ENCODE results near the gene TNFAIP3.

TNFAIP3 gene

GRCh38 chr6:137862419-137863090 lies 4.5 kb upstream of the TNFAIP3 start:
- intact Hi-C loops (cut with DNase I), result no loop called here
- no peak for DNase-seq

- intact Hi-C loops (cut with DNase I), result no loop called here
- DNase-seq, result no peak
Observed at GRCh38 chr6:137863091-137863797, 3.8 kb upstream of the TNFAIP3 start.

- no peak for DNase-seq
- intact Hi-C loops (cut with DNase I), result loop anchor here (5.0 kb wide), 1 partner anchor 63 kb away; no protein-coding TSS in a partner anchor
Observed at GRCh38 chr6:137864812-137865508, 2.1 kb upstream of the TNFAIP3 start.

DNA sequence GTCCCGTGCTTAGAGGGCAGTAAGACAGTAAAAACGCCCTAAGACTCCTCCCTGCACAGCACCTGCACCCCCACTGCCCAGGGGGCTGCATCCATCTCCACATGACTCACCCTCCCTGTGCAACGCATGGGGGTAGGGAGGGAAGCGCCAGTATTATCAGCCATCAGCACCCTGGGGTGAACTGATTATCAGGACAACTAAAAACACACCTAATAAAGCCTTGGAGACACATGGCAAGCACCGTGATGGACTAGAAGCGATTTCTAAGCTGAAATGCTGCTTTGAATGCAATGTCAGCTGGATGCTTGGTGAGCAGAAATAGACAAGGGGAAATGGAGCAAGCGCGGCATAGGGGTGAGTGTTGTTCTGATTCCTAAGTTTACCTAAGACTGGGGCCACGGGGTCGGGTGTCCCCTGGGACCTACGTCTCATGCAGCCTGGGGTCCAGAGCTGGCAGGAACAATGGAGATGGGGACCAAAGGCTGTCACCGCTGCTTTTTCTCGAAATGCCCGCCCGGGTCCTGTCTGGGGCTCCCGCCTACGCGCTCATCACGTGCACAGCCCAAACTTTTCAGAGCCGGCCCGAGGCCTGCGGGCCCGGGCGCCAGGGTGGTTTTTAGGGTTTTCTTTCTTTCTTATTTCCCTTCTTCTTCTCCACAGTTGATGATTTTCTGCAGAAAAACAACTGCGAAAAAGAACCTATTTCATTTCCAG lies 702 bp upstream of the TNFAIP3 start:
- intact Hi-C loops (cut with DNase I), result loop anchor here (5.0 kb wide), 1 partner anchor 64 kb away; no protein-coding TSS in a partner anchor
- DNase-seq, result peak in 5 of 10 donors; percentile 19 to 87 (median 27)

DNA sequence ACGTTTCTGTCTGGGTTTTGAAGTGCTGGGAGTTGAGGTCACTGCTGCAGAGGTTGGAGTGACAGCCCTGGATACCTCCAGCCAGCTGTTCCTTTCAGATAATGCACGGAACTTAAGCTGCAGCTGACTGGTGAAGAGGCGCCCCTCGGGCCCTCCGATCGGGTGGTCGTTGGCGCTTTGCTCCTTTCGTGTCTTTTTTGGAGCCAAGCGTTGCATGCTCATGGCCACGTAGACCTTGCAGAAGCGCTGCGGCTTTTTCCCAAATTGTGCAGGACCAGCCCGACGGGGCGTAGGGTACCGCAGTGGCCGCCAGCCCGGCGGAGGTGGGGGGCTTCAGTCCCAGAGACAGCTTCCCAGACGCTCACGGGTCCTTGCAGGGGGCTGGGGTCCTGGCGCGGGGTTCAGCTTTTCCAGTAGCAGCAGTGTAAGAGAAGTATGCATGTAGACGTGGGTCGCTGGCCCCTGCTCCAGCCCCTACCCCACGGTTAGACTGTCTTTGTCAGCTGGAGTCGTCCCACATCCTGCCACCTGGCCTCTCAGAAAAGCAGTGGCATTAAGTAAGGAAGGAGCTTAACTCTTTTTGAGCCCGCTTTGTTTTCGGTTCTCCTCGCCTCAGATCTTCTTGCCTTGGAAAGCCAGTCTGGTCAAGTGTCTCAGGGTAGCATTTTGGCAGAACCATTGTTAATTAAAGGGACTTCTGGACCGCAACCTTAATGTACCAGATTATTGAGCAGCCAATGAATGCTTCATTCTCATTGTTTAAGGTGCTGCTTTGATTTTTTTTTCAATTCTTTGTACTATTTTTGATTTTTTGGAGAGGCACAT lies 838 bp downstream of the TNFAIP3 start:
- intact Hi-C loops (cut with DNase I), result loop anchor here (1.0 to 5.0 kb wide), 2 partner anchors 66 to 160 kb away; no protein-coding TSS in a partner anchor
- DNase-seq, result peak in 1 of 10 donors; percentile 79

DNA sequence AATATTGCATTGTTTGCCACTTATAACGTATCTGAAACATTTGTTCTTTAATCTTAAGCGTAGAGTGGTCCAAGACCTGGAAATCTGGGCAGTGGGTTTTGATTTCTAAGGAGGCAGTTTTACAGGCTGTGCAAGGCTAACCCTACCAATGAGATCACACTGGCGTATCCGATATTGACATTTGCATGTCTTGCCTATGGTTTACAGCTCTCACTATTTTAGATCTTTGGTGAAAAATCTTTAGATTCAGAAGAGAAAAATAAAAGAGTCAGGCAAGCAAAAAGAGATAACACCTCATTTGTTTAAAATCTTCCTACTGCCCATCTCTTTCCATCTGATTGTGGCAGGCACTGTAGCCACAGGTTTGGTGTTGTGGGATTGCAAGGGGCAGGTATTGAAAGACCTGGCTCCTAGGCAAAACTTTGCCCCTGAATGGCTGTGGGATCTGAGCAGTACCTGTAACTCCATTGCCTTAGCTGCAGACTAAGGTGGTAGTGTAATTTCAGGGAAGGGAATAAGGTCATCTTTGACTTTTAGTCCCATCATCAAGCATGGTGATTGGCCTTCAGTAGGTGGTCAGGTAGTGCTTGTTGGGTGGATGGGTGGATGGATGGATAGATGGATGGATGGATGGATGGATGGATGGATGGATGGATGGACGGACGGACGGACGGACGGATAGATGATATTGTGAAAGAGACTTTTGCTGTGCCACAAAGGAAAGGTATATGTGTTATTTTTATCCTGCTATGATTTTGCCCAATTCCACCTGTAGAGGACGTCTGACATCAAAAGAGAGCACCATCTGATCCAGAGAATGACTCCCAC lies 1.9 kb downstream of the TNFAIP3 start:
- no peak for DNase-seq
- intact Hi-C loops (cut with DNase I), result loop anchor here (5.0 kb wide), 1 partner anchor 67 kb away; no protein-coding TSS in a partner anchor

DNA sequence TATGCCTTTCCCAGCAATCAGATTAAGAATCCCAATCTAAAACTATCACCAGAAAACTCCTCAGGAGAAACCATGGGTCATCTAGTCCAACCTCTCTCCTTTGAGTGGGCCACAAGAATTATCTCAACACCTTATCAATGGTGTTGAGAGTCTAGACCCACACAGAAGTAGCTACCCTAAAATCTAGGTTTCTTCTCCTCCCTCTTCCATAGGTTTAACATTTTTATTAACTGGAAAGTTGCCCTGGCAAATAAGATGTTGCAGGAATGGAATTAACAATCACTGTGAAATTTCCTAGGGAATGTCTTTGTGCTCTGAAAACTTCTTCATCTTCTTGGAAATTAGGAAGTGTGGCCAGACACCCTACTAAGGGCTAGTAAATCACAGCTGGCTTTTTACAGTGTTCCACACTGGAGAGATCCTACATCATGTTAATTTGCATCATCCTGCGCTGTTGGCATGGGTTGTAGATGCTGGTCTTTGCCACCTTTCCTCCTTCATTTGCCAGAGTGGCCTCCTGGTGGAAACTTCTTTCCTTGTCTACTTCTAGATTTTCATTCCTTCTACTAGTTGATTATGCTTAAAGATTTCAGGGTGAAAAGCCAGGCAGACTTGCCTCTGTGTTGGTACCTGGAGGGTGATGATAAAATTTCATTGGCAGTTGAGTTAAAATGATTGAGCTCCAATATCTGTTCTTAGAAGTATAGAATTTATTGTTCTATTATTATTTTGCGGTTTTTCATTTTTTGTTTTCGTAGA lies 2.7 kb downstream of the TNFAIP3 start:
- intact Hi-C loops (cut with DNase I), result loop anchor here (5.0 kb wide), 1 partner anchor 67 kb away; no protein-coding TSS in a partner anchor
- no peak for DNase-seq

- DNase-seq, result no peak
- intact Hi-C loops (cut with DNase I), result no loop called here
Observed at GRCh38 chr6:137870308-137870644, 3.2 kb downstream of the TNFAIP3 start.

GRCh38 chr6:137870744-137871247 lies 3.7 kb downstream of the TNFAIP3 start:
- no peak for DNase-seq
- intact Hi-C loops (cut with DNase I), result no loop called here

- intact Hi-C loops (cut with DNase I), result no loop called here
- DNase-seq, result no peak
Observed at GRCh38 chr6:137871291-137871690, 4.2 kb downstream of the TNFAIP3 start.

DNA sequence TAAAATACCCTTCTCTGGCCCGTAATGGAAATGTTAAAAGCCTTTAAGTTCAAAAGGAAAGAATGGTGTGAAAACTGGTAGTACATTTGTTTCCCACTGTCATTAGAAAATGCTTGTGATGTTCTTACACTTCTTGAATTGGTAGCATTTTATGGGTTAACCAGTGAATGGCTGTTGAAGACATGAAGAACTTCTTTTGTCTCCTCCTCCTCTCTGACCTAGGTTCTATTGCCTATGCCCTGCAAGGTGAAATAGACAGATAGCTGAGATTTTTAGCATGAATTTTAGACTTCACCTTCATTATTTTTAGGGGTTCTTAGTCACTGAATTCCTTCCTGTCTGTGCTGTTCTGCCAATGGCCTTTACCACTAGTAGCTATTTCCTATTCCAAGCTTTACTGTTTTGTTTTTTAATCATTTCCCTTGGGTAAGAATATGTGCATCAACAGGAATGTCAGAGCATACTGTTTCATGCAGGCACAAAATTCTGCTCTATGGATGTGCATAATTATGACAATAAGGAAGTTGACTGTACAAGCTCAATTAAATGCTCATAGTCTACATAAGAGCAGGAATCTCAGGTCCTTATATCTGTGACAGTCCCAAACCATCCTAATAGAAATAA lies 4.9 kb downstream of the TNFAIP3 start:
- intact Hi-C loops (cut with DNase I), result no loop called here
- DNase-seq, result no peak

DNA sequence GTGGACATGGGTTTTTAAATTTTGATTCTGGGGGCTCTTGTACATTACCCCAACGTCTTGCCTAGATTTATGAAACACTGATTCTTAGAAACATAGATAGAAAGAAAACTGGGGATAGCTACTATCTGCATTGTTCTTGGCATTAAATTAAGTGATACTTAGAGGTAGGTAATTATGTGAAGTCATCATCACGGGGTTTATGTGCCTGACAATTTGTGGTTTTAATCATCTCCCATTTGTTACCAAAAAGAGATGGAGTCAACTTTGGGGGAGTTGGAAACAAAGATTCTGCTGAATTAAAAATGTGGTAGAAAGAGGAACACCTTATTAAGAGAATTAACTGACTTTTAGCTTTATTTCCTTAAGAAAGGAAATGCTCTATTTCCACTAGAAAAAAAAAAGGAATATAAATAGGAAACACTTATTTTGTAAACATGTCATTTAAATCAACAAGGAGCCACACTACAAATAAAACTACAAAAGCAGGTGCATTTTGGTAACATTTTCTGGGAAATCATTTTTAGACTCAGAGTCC lies 5.6 kb downstream of the TNFAIP3 start:
- intact Hi-C loops (cut with DNase I), result no loop called here
- no peak for DNase-seq

DNA sequence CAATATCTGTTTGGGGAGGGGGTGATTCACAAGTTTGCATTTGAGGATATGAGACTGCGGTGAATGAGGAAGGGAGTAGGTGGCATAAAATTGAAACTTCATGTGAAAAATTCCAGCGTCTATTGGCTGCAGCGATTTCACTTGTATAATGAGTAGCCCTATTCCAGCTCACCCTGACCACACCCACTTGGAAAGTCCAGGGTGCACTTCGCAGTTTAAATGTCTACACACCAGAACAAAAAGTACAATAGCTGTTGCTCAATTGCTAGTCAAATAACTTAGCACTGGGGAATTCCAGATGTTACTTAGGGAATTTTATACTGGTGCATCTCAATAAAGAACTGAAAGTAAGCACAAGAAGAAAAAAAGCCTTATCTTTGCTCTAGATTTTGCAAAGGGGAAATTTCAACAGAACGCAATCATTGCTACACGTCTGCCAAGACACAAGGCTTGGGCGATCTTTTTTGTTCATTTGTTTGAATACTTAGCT lies 6.3 kb downstream of the TNFAIP3 start:
- intact Hi-C loops (cut with DNase I), result no loop called here
- no peak for DNase-seq

DNA sequence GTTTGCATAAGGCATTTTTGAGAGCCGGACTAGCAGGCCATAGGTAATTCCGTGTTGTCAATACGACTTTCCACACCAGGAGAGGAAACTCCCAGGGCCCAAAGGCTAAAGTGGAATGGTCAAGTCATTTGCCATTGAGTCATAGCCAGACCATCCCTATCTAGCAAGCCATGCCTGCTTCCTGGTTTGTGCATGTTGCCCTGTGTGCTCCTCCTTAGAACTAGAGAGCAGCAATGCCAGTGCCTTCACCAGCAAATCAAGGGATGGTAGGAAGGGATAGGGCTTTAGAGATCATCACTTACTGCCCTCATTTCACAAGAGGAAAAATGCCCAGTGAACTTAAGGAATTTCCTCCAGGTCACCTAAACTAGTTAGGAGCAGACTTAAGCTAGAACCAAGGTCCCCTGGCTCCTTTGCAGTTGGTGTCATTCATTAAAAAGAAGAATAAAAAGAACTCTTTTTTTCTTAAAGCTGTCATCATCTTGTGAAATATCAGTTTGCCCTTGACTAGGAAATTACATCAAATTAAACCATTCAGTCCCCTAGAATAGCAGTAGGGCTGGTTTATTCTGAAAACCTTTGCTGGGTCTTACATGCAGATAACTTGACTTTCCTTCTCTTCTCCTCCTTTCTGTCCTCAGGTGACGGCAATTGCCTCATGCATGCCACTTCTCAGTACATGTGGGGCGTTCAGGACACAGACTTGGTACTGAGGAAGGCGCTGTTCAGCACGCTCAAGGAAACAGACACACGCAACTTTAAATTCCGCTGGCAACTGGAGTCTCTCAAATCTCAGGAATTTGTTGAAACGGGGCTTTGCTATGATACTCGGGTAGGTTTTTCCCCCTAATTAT lies 7.4 kb downstream of the TNFAIP3 start:
- intact Hi-C loops (cut with DNase I), result no loop called here
- DNase-seq, result no peak

DNA sequence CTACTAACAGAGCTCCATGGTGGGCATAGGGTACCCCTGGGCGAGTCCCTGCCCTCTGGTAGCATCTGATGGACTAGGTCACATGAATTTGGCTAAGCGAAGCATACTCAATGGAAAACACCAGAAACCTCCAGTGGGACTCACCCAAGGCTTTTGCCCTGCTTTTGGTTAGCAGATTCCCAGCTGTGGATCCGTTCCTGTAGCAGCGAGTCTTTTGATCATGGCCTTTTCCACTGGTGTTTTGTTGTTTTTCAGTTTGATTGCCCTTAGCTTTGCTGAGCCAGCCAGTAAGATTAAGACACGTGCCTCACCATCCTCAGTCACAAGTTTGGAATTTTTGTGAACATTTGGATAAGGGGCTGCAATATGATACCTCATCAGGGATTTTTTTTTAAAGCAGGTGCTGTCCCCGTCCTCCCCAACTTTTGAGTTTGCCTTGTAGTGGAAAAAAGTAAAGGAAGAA lies 8.0 kb downstream of the TNFAIP3 start:
- no peak for DNase-seq
- intact Hi-C loops (cut with DNase I), result no loop called here

GRCh38 chr6:137875606-137876005 lies 8.5 kb downstream of the TNFAIP3 start:
- DNase-seq, result no peak
- intact Hi-C loops (cut with DNase I), result no loop called here

Data from posterior cingulate gyrus (tissue), 11 donors.